Erythroblast (primary cell): Measurements from ENCODE around the gene AP2A2.

Source experiments
- GATA1 ChIP-seq: IDR thresholded peaks from 2 replicates; pipeline ENCODE4 v1.6.1; 2011; ENCODE audit warnings: low read depth, mild to moderate bottlenecking, control low read depth, low read length, moderate library complexity
- POLR2A ChIP-seq: IDR thresholded peaks from 2 replicates; pipeline ENCODE4 v1.6.1; 2011; ENCODE audit warnings: mild to moderate bottlenecking, low read length

DNA sequence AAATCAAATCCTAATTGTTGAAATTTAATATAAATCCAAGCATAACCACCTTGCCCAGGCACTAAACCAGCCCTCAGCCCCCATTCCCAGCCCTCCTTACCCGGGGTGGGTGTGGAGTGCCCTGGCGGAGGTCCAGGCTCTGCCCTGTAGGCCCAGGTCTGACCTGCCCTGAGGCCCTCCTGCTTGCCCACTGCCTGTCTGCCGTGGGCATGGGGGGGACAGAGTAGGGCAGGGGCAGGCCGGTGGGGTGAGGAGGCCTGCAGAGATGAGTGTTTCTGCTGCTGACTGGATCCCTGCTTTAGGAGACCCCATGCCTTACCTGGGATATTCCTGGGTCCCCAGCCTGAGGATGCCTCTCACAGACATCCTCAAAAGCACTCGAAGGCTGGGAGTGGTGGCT is 11.5 kb upstream of the AP2A2 start:
- TF ChIP-seq POLR2A (no peak), GATA1 (no peak)
